H1 (cell line): ENCODE data around the gene ASCC1.

Source experiments
- CREB1 ChIP-seq: IDR thresholded peaks from 2 replicates; pipeline ENCODE4 v1.6.1; 2012; ENCODE audit warnings: inconsistent platforms
- CTCF ChIP-seq, 3 experiments: IDR thresholded peaks; 1 replicate in 2 of 3; 2 replicates in 1 of 3; pipeline versions ENCODE4 v1.5.1 to v1.6.1; 2011; ENCODE audit warnings: low read length in 3 of 3, mild to moderate bottlenecking in 3 of 3, inconsistent platforms in 2 of 3, low read depth in 1 of 3, moderate library complexity in 1 of 3; ENCODE audit not compliant: insufficient read depth in 1 of 3; ENCODE audit errors: control extremely low read depth in 1 of 3
- EGR1 ChIP-seq: IDR thresholded peaks from 2 replicates; pipeline ENCODE4 v1.6.1; 2011; ENCODE audit warnings: low read depth, low read length, borderline replicate concordance
- JUND ChIP-seq: IDR thresholded peaks from 2 replicates; pipeline ENCODE4 v1.6.1; 2011; ENCODE audit warnings: mild to moderate bottlenecking, improper control_type of control experiment, low read length
- KDM5A ChIP-seq: fragments of 200-600 bp; IDR thresholded peaks from 2 replicates; pipeline ENCODE4 v1.7.1; 2012; ENCODE audit warnings: mild to moderate bottlenecking, low read length, inconsistent platforms, mixed read lengths
- NRF1 ChIP-seq: IDR thresholded peaks from 2 replicates; pipeline ENCODE4 v1.6.1; 2011; ENCODE audit warnings: mild to moderate bottlenecking, low read depth, low read length, improper control_type of control experiment
- POLR2A ChIP-seq, 2 experiments: IDR thresholded peaks; 1 replicate in 1 of 2; 2 replicates in 1 of 2; pipeline ENCODE4 v1.6.1; 2011; ENCODE audit warnings: low read depth in 2 of 2, low read length in 2 of 2, mild to moderate bottlenecking in 2 of 2; ENCODE audit errors: control extremely low read depth in 1 of 2
- POLR2AphosphoS5 ChIP-seq: IDR thresholded peaks from 2 replicates; pipeline ENCODE4 v1.6.1; 2011; ENCODE audit warnings: low read depth, low read length
- RXRA ChIP-seq: IDR thresholded peaks from 2 replicates; pipeline ENCODE4 v1.6.1; 2011; ENCODE audit warnings: low read depth, mild to moderate bottlenecking, low read length, moderate library complexity; ENCODE audit not compliant: insufficient read depth
- TAF1 ChIP-seq: IDR thresholded peaks from 2 replicates; pipeline ENCODE4 v1.6.1; 2011; ENCODE audit warnings: mild to moderate bottlenecking, low read depth, low read length
- USF2 ChIP-seq: IDR thresholded peaks from 2 replicates; pipeline ENCODE4 v1.6.1; 2011; ENCODE audit warnings: low read length, improper control_type of control experiment
- YY1 ChIP-seq: IDR thresholded peaks from 2 replicates; pipeline ENCODE4 v1.6.1; 2011; ENCODE audit warnings: low read depth, mild to moderate bottlenecking, low read length

GRCh38 chr10:72260239-72260975 is 44.3 kb upstream of the ASCC1 start:
- no peak for TF ChIP-seq USF2
- TF ChIP-seq CTCF (IDR thresholded peaks at IDR 0.05; ENCODE audit: control extremely low read depth in 1 of 3, insufficient read depth in 1 of 3, low read depth in 1 of 3, low read length in 3 of 3): no peak
- TF ChIP-seq RXRA: no peak
- peak; percentile 53; the same call in 1 of the 2 replicates for TF ChIP-seq TAF1
- no peak; the same call in 1 of the 2 replicates for TF ChIP-seq JUND
- peak; percentile 45; the same call in 1 of the 2 replicates for TF ChIP-seq EGR1
- TF ChIP-seq POLR2A (IDR thresholded peaks at IDR 0.05; ENCODE audit: control extremely low read depth in 1 of 2, low read depth in 2 of 2, low read length in 2 of 2): peak in 1 of 2 experiments; percentile 68; a peak in 1 of 3 replicates
- TF ChIP-seq POLR2AphosphoS5: peak; percentile 78
- no peak; the same call in 1 of the 2 replicates for TF ChIP-seq CREB1
- no peak for TF ChIP-seq KDM5A
- no peak for TF ChIP-seq YY1
- no peak for TF ChIP-seq NRF1
